PFSK-1 (cell line): ENCODE data around the gene SMIM26.

Experiments used
- FOXP2 ChIP-seq: optimal IDR thresholded peaks from 2 replicates; pipeline ENCODE3; 2011; ENCODE audit warnings: borderline replicate concordance, control low read depth, inconsistent platforms; ENCODE audit not compliant: insufficient read depth; ENCODE audit errors: extremely low read length, extremely low read depth
- POLR2AphosphoS5 ChIP-seq: IDR thresholded peaks from 2 replicates; pipeline ENCODE4 v1.6.1; 2012; ENCODE audit warnings: low read depth, mild to moderate bottlenecking, control low read depth, low read length, moderate library complexity
- SIN3A ChIP-seq: IDR thresholded peaks from 2 replicates; pipeline ENCODE4 v1.6.1; 2012; ENCODE audit warnings: mild to moderate bottlenecking, low read length, moderate library complexity, borderline replicate concordance; ENCODE audit not compliant: insufficient read depth
- TAF1 ChIP-seq: IDR thresholded peaks from 2 replicates; pipeline ENCODE4 v1.6.1; 2012; ENCODE audit warnings: low read length, control low read depth, borderline replicate concordance; ENCODE audit not compliant: insufficient read depth
- TF ChIP-seq, protein P1 (sequence below), 2 experiments: IDR thresholded peaks; 2 replicates each; pipeline versions ENCODE4 v1.6.1 to v1.8.0; 2011 to 2012; ENCODE audit warnings: low read depth in 2 of 2, low read length in 2 of 2, control low read depth in 1 of 2, inconsistent platforms in 1 of 2, mild to moderate bottlenecking in 1 of 2, moderate library complexity in 1 of 2; ENCODE audit not compliant: insufficient read depth in 1 of 2

Gene SMIM26

DNA sequence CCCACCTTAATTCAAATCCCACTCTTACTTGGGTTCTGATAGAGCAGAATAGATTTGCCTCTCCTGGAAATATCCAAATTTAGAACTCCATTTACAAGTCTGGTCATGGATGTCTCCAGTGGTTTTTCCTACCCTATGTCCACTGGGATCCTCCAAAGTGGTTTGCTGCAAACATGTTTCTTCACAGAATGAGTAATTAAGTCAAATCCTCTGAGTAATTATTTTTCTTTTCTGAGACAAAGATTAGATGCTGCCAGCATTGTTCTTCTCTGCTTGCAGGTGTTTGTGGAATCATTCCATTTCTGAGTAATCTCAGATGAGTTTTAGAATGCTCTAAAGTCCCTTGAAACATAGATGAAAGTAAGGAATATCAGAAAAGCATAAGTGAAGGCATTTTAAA is 42.5 kb downstream of the SMIM26 start:
- TF ChIP-seq SIN3A: no peak
- TF ChIP-seq POLR2AphosphoS5: no peak
- TF ChIP-seq FOXP2: no peak
- TF ChIP-seq, protein P1, sequence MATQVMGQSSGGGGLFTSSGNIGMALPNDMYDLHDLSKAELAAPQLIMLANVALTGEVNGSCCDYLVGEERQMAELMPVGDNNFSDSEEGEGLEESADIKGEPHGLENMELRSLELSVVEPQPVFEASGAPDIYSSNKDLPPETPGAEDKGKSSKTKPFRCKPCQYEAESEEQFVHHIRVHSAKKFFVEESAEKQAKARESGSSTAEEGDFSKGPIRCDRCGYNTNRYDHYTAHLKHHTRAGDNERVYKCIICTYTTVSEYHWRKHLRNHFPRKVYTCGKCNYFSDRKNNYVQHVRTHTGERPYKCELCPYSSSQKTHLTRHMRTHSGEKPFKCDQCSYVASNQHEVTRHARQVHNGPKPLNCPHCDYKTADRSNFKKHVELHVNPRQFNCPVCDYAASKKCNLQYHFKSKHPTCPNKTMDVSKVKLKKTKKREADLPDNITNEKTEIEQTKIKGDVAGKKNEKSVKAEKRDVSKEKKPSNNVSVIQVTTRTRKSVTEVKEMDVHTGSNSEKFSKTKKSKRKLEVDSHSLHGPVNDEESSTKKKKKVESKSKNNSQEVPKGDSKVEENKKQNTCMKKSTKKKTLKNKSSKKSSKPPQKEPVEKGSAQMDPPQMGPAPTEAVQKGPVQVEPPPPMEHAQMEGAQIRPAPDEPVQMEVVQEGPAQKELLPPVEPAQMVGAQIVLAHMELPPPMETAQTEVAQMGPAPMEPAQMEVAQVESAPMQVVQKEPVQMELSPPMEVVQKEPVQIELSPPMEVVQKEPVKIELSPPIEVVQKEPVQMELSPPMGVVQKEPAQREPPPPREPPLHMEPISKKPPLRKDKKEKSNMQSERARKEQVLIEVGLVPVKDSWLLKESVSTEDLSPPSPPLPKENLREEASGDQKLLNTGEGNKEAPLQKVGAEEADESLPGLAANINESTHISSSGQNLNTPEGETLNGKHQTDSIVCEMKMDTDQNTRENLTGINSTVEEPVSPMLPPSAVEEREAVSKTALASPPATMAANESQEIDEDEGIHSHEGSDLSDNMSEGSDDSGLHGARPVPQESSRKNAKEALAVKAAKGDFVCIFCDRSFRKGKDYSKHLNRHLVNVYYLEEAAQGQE (IDR thresholded peaks at IDR 0.05; ENCODE audit: insufficient read depth in 1 of 2, low read depth in 2 of 2, low read length in 2 of 2): no peak
- no peak for TF ChIP-seq TAF1

DNA sequence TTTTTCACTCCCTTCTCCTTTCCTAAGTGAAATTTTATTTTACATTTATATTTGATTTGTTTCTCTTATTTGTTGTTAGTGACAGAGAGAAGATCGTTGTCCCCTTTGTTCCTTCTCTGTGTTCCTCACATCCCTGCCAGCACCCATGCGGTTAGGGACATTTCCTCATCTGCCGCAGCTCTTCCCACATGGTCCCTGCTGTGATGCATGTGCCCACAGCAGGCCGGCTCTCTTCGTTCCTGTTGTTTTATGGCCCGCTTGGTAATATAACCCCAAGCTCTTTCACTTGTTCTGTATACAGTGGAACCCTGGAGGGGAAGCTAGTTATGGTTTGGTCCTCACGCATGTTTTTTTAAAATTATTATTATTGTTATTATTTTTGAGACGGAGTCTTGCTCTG is 44.3 kb downstream of the SMIM26 start:
- TF ChIP-seq TAF1 (no peak), POLR2AphosphoS5 (no peak), FOXP2 (no peak), SIN3A (no peak)
- TF ChIP-seq, protein P1 (IDR thresholded peaks at IDR 0.05; ENCODE audit: insufficient read depth in 1 of 2, low read depth in 2 of 2, low read length in 2 of 2): no peak

GRCh38 chr20:18613553-18613952 is 46.3 kb downstream of the SMIM26 start:
- TF ChIP-seq FOXP2 (no peak), POLR2AphosphoS5 (no peak), TAF1 (no peak), SIN3A (no peak)
- TF ChIP-seq, protein P1 (IDR thresholded peaks at IDR 0.05; ENCODE audit: insufficient read depth in 1 of 2, low read depth in 2 of 2, low read length in 2 of 2): no peak

- no peak for TF ChIP-seq SIN3A
- no peak for TF ChIP-seq FOXP2
- no peak for TF ChIP-seq POLR2AphosphoS5
- TF ChIP-seq, protein P1 (IDR thresholded peaks at IDR 0.05; ENCODE audit: insufficient read depth in 1 of 2, low read depth in 2 of 2, low read length in 2 of 2): no peak
- TF ChIP-seq TAF1: no peak
Measured at GRCh38 chr20:18614244-18614643, 47.0 kb downstream of the SMIM26 start.
